Stimulated activated CD8-positive, alpha-beta memory T cell treated with anti-CD3 and anti-CD28 coated beads, Interleukin-4, amount 100 ng/mL, for 4 hours (primary cell): Measurements from ENCODE around the gene DCAF7.

Experiments
- DNase-seq, 2 donors: peaks; one replicate each; pipeline ENCODE4 v3.0.0-alpha.2; 2020; ENCODE audit warnings: low read depth in 2 of 2, low spot score in 1 of 2

Gene DCAF7

GRCh38 chr17:63579633-63580032 is 29.4 kb downstream of the DCAF7 start:
- no peak for DNase-seq

- no peak for DNase-seq
Observed at GRCh38 chr17:63587770-63588169, 37.5 kb downstream of the DCAF7 start.

GRCh38 chr17:63588797-63589196 is 38.5 kb downstream of the DCAF7 start:
- DNase-seq = no peak

GRCh38 chr17:63589646-63590045 is 39.4 kb downstream of the DCAF7 start:
- DNase-seq = no peak

GRCh38 chr17:63592797-63593196 is 42.5 kb downstream of the DCAF7 start:
- DNase-seq = no peak

DNA sequence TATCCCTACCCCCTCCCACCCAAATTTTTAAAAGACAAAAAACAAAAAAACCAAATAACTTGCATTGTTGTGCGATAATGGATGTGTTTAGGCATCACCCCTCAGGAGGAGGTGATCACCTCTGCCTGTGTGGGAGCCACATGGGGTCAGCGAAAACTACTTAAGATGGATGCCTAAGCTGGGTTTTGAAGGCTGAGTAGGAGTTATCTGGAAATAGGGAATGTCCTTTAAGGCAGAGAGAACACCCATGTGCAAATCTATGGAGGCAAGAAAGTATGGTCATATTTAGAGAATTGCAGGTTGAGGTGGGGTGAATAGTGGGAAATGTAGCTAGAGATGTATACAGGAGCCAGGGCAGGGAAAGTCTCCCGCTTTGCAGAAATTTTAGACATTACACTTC is 44.9 kb downstream of the DCAF7 start:
- no peak for DNase-seq

DNA sequence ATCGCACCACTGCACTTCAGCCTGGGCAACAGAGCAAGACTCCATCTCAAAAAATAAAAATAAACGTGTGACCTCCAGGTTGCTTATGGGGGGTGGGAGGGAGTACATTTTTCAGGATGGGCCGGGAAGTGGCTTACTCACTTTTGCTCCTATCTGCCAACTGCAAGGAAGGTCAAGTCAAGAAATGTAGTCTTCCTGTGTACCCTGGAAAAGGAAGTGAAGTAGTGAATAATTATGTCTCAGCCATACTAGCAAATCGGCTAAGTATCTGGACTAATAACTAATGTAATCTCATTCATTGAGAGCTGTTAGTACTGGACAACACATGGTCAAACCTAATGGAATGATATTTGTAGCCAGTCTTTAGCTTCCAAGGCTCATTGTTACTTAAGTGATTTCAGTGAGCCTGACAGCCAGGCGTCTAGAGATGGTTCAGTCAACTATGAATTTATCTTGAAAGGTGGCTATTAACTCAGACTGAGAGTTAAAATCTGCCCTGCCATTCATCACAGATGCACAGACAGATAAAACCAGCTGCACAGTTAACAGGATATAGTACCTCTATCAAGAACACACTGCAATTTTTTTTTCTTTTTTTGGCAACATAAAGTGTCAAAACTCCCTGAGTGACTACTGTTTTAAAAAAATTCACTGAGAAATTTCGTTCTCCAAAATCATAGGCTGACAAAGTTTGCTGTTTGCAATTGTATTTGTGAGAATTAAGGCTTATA is 46.7 kb downstream of the DCAF7 start:
- DNase-seq = no peak

DNA sequence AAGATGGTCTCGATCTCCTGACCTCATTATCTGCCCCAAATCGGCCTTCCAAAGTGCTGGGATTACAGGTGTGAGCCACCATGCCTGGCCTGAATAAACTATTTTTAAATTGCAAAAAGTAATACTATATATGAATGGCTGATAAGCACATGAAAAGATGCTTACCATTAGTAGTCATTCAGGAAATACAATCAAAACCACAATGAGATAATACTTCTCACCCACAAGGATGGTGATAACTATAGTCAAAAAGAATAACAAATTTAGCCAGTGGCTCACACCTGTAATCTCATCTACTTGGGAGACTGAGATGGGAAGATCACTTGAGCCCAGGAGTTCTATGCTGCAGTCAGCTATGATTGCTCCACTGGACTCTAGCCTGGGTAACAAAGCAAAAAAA is 48.0 kb downstream of the DCAF7 start:
- no peak for DNase-seq

- DNase-seq = peak; percentile 56 to 62
Observed at GRCh38 chr17:63600569-63601438, 50.5 kb downstream of the DCAF7 start, which contains the start of gene TACO1. Gene TACO1, plus strand, starts transcription at chr17:63600895. Its CDS starts 189 bp downstream, at chr17:63601084.

DNA sequence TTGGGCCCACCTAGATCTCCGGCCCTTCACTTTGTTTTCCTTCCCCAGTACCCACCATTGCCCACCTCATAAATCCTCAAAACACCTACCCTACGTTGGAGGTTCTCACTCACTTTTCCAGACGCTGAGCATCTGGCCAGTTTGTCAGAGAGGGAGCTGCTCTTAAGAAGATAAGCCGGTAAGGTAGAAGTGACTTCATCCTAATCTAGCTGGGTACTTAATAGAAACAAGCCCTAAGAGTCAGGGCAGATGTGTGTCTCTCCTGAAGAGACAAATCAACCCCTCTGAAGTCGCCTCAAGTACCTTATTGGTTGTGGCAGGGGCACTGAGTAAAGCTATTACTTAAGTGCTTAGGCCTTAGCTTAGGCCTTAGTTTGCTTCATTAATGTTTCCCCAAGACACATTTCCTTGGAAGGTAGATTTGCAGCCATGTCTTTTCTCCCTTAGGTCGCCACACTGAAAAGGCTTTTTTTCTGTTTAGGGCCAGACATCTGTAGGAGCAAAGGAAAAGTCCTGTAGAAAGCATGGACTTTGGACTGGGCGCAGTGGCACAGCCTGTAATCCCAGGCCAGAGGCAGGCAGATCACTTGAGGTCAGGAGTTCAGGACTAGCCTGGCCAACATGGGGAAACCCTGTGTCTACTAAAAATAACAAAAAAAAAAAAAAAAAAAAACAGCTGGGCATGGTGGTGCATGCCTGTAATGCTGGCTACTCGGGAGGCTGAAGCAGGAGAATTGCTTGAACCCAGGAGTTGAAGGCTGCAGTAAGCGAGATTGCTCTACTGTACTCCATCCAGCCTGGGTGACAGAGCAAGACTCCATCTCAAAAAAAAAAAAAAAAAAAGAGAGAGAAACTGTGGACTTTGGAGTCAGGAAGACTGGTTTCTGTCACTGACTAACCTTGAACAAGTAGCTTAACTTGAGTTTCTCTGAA is 51.4 kb downstream of the DCAF7 start:
- DNase-seq = no peak

DNA sequence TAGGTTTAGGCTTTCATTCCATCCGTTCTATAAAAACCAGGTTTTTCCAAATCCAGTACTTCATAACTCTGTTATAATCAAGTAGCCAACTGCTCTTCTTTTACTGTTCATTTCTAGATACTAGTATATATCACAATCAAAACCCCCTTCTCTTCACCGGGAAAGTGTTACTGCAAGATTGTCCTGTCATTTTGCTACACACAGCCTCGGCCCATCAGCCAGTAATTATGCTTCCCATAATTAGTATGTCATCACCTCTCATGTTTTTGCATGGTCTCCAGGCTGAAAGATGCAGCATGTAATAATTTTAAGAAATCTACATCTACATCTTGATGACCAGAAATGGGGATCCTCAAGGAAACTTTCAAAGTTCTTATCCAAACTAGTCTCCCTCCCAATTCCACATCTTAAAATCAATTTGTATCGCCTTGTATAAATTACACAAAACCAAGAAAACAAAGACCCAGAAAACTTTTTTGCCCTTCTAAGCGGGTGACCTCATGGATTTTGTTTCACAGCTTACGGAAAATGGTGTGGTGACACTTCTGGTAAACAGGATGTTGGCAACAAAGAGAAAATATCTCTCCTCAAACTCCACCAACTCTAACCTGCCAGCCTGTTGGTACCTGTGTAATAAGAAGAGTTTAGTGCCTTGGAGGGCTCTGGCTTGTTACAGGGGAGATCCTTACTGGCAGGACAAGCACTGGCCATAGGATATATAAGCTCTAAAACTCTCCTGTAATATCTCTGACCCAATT is 59.7 kb downstream of the DCAF7 start:
- no peak for DNase-seq

- no peak for DNase-seq
Observed at GRCh38 chr17:63610854-63611253, 60.6 kb downstream of the DCAF7 start.

GRCh38 chr17:63611354-63611753 is 61.1 kb downstream of the DCAF7 start:
- no peak for DNase-seq

GRCh38 chr17:63613663-63614062 is 63.4 kb downstream of the DCAF7 start:
- no peak for DNase-seq

- no peak for DNase-seq
Observed at GRCh38 chr17:63621229-63621683, 71.0 kb downstream of the DCAF7 start.

GRCh38 chr17:63621684-63622573 is 71.7 kb downstream of the DCAF7 start, which contains the start of gene MAP3K3:
Gene MAP3K3, plus strand, starts transcription at chr17:63622417. Its CDS starts 343 bp downstream, at chr17:63622760.
- DNase-seq = peak; percentile 88 to 97

DNA sequence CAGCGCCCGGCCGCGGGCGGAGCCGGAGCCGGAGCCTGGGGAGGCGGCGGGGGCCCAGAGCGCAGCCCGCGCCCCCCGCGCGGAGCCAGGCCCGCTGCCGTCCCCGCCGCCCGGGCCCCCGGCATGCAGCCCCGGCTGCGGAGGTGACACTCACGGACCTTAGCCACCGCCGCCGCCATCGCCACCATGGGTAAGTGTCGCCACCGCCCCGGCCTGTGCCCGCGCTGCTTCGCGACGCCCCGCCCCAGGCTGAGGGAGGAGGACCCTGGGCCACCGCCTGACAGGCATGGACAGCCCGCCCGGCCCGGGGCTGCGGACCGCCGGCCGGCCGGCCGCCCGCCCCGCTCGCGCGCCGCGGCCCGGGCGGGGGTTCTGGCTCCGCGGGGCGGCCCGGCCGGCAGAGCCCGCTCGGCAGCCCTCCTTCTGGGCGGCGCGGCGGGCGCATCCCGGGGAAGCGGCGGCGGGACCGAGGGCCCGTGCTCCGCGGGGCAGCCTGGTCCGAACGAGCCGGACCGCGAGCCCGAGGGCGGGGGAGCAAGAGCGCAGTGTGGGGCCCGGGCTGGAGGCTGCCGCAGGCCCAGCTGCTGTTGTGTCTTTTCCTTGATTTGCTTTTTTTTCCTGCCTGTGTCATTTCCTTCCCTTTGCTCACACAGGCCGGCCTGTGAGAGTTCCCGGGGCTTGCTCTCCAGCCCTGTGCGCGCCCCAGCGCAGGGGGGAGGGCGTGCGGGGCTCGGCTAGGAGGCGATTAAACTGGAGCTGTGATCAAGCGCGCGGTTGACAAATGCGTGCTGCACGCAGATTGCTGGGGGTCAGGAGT is 72.5 kb downstream of the DCAF7 start:
- DNase-seq = peak in 1 of 2 donors; percentile 0

DNA sequence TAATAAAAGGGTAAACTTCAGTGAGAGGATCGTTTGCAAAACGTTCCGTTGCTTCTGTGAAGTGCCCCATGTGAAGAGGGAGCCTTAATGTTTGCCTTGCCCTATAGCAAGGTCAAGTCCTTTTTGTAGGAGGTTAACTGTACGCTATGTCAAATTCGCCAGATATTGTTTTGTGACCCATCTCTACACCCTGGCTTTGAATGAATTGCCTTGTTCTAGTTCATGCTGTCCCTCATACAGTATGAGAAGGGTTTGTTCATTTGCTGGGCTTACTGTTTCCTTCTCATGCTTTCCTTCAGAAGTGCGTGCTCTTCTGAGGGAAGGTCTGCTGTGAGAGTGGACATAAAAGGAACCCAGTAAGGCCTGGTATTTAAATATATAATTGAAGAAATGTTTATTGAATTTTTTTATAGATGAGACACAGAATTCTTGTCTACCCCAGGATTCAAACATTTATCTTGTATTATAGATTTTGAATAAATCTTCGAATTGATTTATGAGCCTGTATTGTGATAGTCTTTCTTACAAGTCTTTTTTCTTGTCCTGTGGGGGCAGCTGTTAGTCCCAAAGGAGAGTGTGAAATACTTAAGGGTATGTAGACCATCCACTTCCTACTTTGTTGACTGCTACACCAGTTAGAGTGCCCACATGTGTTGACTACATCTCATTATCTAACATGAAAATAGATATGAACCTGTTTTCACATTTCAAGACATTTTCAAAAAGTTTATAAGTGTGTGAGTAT is 73.7 kb downstream of the DCAF7 start:
- DNase-seq = no peak
